Activated naive CD4-positive, alpha-beta T cell treated with anti-CD3 and anti-CD28 coated beads, Interleukin-2, amount 50 U/mL, for 72 hours (primary cell): Measurements from ENCODE around the gene CCNJL. TPM values are rescaled to one million over a fixed set of nuclear protein-coding genes. Genes with fewer than 3 reads are reported as not detected.

ENCODE experiments used
- ATAC-seq, 2 donors: fragments of 150-1000 bp; cut with Tn5 transposase; 2 replicates each; pipeline ENCODE4 v1.10.0; 2021; ENCODE audit warnings: mild to moderate bottlenecking in 2 of 2, moderate library complexity in 2 of 2
- DNase-seq, 2 donors: peaks; one replicate each; pipeline ENCODE4 v3.0.0; 2021 to 2022; ENCODE audit warnings: low spot score in 2 of 2
- H3K27ac Mint-ChIP-seq, 2 donors: one replicate each; pipeline ENCODE4 v1.8.0; 2022; ENCODE audit warnings: mild to moderate bottlenecking in 2 of 2, mixed read lengths in 2 of 2
- H3K36me3 Mint-ChIP-seq, 2 donors: one replicate each; pipeline ENCODE4 v1.8.0; 2022; ENCODE audit warnings: mixed read lengths in 2 of 2
- H3K9me3 Mint-ChIP-seq, 2 donors: one replicate each; pipeline ENCODE4 v1.8.0; 2022; ENCODE audit warnings: mixed read lengths in 2 of 2
- total RNA-seq, 2 donors: library from RNA; stranded (reverse); gene quantifications; one replicate each; pipeline ENCODE4 v1.2.3, GENCODE V29; 2022

CCNJL gene
- total RNA-seq, 2 donors from 2014 or later: 0.07 to 0.12 TPM

DNA sequence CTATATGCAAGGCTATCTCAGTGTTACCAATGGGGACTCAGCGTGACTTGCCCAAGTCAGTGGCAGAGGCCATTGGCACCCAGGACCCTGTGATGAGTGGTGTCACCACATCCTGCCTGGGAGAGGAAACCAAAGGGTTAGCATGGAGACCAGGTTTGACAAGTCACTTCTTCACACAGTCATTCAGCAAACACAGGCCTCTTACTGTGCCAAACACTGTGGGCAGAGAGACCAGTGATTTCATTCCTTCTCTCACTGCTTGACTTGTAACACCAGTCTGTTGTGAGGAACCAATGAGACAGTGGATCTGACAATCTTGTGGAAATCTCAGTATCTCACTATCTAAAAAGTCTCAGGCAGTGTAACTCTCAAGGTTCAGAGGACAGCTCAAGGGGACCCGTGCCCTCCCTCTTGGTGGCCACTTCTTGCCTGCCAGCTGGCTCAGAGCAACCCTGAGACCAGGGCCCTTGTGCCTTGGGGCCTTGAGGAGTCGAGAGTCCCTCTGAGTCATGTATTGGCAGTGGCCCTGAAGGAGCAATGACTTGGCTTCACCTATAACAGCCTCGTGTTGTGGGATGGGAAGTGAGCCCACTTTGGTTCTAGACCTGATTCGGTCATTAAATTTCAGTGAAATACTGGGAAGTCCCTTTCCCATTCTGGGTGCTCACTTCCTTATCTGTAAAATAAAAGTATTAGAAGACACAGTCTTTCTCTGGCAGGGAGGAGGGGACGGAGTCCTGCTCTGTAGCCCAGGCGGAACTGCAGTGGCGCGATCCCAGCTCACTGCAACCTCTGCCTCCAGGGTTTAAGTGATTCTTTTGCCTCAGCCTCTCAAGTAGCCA, 81.5 kb downstream of the CCNJL start:
- Mint-ChIP-seq H3K36me3 (no peaks in the 10 kb centered on the region), H3K27ac (no peak overlapping the region), H3K9me3 (no peaks in the 10 kb centered on the region)
- ATAC-seq (peak; percentile 79 to 82), DNase-seq (no peak)

DNA sequence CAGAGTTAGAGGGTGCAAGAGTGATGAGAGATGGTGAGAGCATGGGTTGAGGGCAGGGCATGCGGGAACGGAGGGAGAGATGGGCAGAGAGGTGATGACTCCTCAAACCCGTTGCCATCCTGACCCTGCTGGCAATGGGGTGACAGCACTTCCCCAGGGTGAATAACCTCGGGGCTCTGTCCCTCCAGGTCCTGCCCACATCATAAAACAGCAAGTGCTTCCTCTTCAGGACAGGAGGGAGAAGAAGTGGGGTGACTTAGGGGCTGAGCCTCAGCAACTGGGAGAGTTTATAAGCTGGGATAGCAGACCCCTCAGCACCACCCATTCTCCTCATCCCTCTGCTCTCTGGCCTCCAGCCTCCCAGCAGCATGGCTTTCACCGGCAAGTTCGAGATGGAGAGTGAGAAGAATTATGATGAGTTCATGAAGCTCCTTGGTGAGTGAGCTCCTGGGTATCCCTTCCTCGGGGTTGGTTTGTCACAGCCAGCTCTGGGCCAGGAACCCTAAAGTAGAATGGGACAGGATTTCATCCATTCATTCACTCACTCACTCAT, 83.1 kb downstream of the CCNJL start, which contains the start of gene FABP6:
Gene FABP6, plus strand, starts transcription at position 317 of the 553 bp plus-strand sequence. Its CDS starts 52 bp downstream, at position 369.
- H3K9me3 Mint-ChIP-seq: no peaks in the 10 kb centered on the region
- no peak for ATAC-seq
- DNase-seq: no peak
- H3K36me3 Mint-ChIP-seq: no peaks in the 10 kb centered on the region
- no peak within 1 kb of the TSS for H3K27ac Mint-ChIP-seq

GRCh38 chr5:160227012-160227411, 85.4 kb downstream of the CCNJL start:
- no peaks in the 10 kb centered on the region for H3K36me3 Mint-ChIP-seq
- ATAC-seq (no peak), DNase-seq (no peak)
- no peak overlapping the region for H3K27ac Mint-ChIP-seq
- no peaks in the 10 kb centered on the region for H3K9me3 Mint-ChIP-seq

DNA sequence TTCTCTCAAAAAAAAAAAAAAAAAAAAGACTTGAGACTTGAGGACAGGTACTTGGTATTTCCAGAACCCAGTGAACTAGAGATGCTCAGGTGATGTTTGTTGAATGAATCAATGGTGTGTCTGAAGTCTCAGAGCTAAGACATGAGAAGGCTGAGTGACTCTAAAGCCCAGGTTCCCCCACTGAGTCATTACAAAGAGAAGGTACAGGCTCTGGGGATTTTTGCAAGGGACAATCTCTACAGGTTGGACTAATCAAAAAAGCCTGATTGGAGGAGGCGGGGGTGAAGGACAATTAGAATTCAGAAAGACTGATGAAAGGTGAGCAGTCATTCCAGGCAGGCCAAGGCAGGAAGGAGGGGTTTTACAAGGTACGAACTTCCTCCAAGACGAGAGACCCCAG, 91.3 kb downstream of the CCNJL start:
- ATAC-seq (no peak), DNase-seq (no peak)
- Mint-ChIP-seq H3K36me3 (no peaks in the 10 kb centered on the region), H3K27ac (no peak overlapping the region), H3K9me3 (no peaks in the 10 kb centered on the region)

DNA sequence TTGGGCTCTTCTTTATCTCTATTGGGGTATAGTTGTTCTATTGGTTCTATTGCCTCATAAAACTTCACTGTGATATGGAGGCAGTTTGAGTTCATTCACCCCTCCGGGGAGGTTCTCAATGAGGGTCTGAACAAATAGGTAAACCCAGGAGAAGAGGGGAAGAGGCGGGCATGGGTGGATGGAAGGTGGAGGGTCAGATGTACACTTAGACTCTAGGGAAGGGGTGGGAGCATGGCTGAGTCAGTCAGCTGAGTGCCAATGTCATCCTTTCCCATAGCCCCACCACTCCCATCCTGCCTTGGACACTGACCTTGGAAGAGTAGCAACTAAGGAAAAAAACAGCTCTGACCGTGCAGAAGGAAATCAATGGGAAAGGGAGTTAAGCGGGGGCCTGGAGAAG, 93.0 kb downstream of the CCNJL start:
- DNase-seq: no peak
- H3K36me3 Mint-ChIP-seq: no peaks in the 10 kb centered on the region
- no peak overlapping the region for H3K27ac Mint-ChIP-seq
- H3K9me3 Mint-ChIP-seq: no peaks in the 10 kb centered on the region
- ATAC-seq: no peak

GRCh38 chr5:160213537-160213936, 98.8 kb downstream of the CCNJL start:
- ATAC-seq: no peak
- H3K36me3 Mint-ChIP-seq: no peaks in the 10 kb centered on the region
- H3K9me3 Mint-ChIP-seq: no peaks in the 10 kb centered on the region
- no peak overlapping the region for H3K27ac Mint-ChIP-seq
- no peak for DNase-seq

DNA sequence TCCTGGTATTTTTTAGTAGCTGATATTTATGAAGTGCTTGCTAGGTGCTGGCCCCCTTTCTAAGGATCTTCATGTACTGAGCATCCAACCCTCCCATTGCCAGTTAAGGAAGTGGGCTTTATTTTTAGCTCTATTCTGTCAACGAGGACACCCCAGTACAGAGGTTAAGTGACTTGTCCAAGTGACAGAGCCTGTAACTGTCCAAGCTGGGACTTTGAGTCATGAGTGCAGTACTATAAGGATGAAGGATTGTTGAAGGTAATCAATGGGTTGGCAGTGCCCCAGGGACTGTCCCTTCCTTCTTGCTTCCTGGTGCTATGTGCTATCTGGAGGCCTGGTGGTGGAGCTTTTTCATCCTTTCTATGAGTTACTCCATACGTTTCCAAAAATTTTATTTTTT, 101.0 kb downstream of the CCNJL start:
- no peaks in the 10 kb centered on the region for H3K36me3 Mint-ChIP-seq
- no peaks in the 10 kb centered on the region for H3K9me3 Mint-ChIP-seq
- DNase-seq: no peak
- H3K27ac Mint-ChIP-seq: no peak overlapping the region
- ATAC-seq: no peak

DNA sequence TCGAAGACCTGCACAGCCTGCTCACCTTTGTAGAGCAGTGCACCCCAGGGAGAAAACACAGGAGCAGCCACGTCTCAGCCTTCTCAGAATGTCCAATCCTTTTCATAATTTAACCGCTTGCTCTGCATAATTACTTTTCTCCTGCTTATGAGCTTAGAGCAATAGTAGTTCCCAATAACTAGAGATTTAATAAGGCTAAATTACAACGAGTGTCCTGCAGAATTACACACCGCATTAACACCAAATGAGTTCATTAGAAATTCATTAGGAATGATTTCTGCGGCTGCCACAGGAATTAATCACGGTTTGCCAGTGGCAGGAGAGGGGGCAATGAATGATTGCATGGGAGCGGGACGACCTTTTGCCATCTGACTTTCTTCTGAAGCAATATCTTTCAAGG, 101.8 kb downstream of the CCNJL start:
- no peak for DNase-seq
- no peak overlapping the region for H3K27ac Mint-ChIP-seq
- ATAC-seq: no peak
- H3K9me3 Mint-ChIP-seq: no peaks in the 10 kb centered on the region
- H3K36me3 Mint-ChIP-seq: no peaks in the 10 kb centered on the region

- no peak overlapping the region for H3K27ac Mint-ChIP-seq
- H3K36me3 Mint-ChIP-seq: no peaks in the 10 kb centered on the region
- H3K9me3 Mint-ChIP-seq: no peaks in the 10 kb centered on the region
- no peak for DNase-seq
- peak; percentile 20 to 74 for ATAC-seq
Observed at GRCh38 chr5:160209917-160210316, 102.4 kb downstream of the CCNJL start.

DNA sequence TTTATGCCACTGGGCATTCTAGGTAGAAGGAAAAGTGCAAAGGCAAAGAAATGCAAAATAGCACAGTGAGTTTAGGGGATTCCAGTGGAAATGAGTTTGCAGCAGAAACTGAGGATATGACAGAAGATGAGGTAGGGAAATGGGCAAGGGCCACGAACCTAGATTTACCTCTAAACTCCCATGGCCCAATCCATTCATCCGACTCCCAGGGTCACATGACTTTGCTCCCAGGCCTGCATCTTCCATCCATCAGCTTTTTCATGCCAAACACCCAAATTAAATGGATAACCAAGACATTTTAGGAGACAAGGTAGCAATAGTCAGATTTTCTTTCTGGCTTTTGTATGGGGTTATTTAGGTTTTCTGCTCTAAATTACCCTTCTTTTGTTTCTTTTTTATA, 105.3 kb downstream of the CCNJL start:
- Mint-ChIP-seq H3K9me3 (no peaks in the 10 kb centered on the region), H3K36me3 (no peaks in the 10 kb centered on the region), H3K27ac (no peak overlapping the region)
- ATAC-seq (no peak), DNase-seq (no peak)

Other genes with a start within 250 kb of the CCNJL start
- gene PWWP2A, start 193.1 kb downstream of the CCNJL start, total RNA-seq: 10 to 100 TPM; 16.2 to 17.3 TPM
- not detected for gene FABP6, start 83.1 kb downstream of the CCNJL start, total RNA-seq
- gene C1QTNF2, start 58.1 kb upstream of the CCNJL start, total RNA-seq: not detected
- gene FAM200C, start 87.5 kb upstream of the CCNJL start, total RNA-seq: 1 to 10 TPM in 1 of 2 donors, under 1 TPM in 1; 0.82 to 1.1 TPM
- gene SLU7, start 106.5 kb upstream of the CCNJL start, total RNA-seq: 10 to 100 TPM; 36.5 to 53.5 TPM
- gene PTTG1, start 109.3 kb upstream of the CCNJL start, total RNA-seq: 100 to 1,000 TPM; 165 to 373 TPM